IMR-90 (cell line): ENCODE data around the gene KDM4B. TPM values are rescaled to one million over a fixed set of nuclear protein-coding genes. Genes with fewer than 3 reads are reported as not detected.

Source experiments
- ATAC-seq: fragments of 200-7000 bp; cut with Tn5 transposase; 2 replicates; pipeline ENCODE4 v1.9.1; 2020; ENCODE audit warnings: low read depth, mild to moderate bottlenecking, moderate library complexity
- BruUV-seq: library from RNA; stranded (reverse); fragments of 400-500 nt; replicated peaks from 2 replicates; lab custom pipeline; 2021; lab: Mats Ljungman, UMichigan
- CTCF ChIA-PET: fragments of 300-600 bp; formaldehyde crosslinking; extraction: SDS; loops from one replicate; lab custom pipeline; 2021; ENCODE audit warnings: antibody characterized with exemption; lab: Yijun Ruan, JAX
- POLR2A ChIA-PET: fragments of 300-600 bp; sonication (Branson Sonifier 250); formaldehyde crosslinking; loops from one replicate; lab custom pipeline; 2022; ENCODE audit warnings: antibody characterized with exemption; ENCODE audit not compliant: unreplicated experiment; lab: Charles Lee
- DNase-seq: peaks from one replicate; pipeline ENCODE4 v3.0.0; 2013
- H2AFZ ChIP-seq: replicated peaks from 2 replicates; pipeline ENCODE3; 2013; ENCODE audit warnings: low read length, mild to moderate bottlenecking; ENCODE audit not compliant: poor library complexity
- H2AK5ac ChIP-seq: 2 replicates; pipeline ENCODE4 v1.6.1; 2013; ENCODE audit warnings: low read depth, low read length, inconsistent platforms
- H2AK9ac ChIP-seq: replicated peaks from 2 replicates; pipeline ENCODE3; 2013; ENCODE audit warnings: mild to moderate bottlenecking, low read depth, low read length, moderate library complexity; ENCODE audit not compliant: poor library complexity
- H2BK120ac ChIP-seq: 2 replicates; pipeline ENCODE4 v1.6.1; 2013; ENCODE audit warnings: low read depth, low read length, inconsistent platforms
- H2BK15ac ChIP-seq: 3 replicates; pipeline ENCODE4 v1.6.1; 2013; ENCODE audit warnings: low read depth, low read length, inconsistent platforms
- H2BK20ac ChIP-seq: 2 replicates; pipeline ENCODE4 v1.6.1; 2013; ENCODE audit warnings: low read depth, mild to moderate bottlenecking, inconsistent platforms, low read length, moderate library complexity
- H2BK5ac ChIP-seq: 2 replicates; pipeline ENCODE4 v1.6.1; 2013; ENCODE audit warnings: mild to moderate bottlenecking, low read depth, low read length, inconsistent platforms; ENCODE audit not compliant: poor library complexity, severe bottlenecking
- H3K14ac ChIP-seq: replicated peaks from 2 replicates; pipeline ENCODE4 v1.6.1; 2013; ENCODE audit warnings: low read depth, low read length, inconsistent platforms
- H3K18ac ChIP-seq: 2 replicates; pipeline ENCODE4 v1.6.1; 2013; ENCODE audit warnings: low read depth, low read length, control low read depth
- H3K23ac ChIP-seq: 2 replicates; pipeline ENCODE4 v1.6.1; 2013; ENCODE audit warnings: low read depth, low read length, inconsistent platforms
- H3K27ac ChIP-seq: 2 replicates; pipeline ENCODE4 v1.5.1; 2013; ENCODE audit warnings: mild to moderate bottlenecking, control low read depth, low read length; ENCODE audit not compliant: insufficient read depth
- H3K27me3 ChIP-seq: 2 replicates; pipeline ENCODE4 v1.6.1; 2013; ENCODE audit warnings: low read length; ENCODE audit not compliant: control insufficient read depth, insufficient read depth
- H3K36me3 ChIP-seq: 2 replicates; pipeline ENCODE4 v1.6.1; 2013; ENCODE audit warnings: low read length, mixed read lengths; ENCODE audit not compliant: control insufficient read depth, insufficient read depth
- H3K4ac ChIP-seq: 2 replicates; pipeline ENCODE4 v1.6.1; 2013; ENCODE audit warnings: low read depth, low read length, inconsistent platforms
- H3K4me1 ChIP-seq: 2 replicates; pipeline ENCODE4 v1.6.1; 2013; ENCODE audit warnings: low read length, mixed read lengths; ENCODE audit not compliant: control insufficient read depth, insufficient read depth
- H3K4me2 ChIP-seq: 2 replicates; pipeline ENCODE4 v1.6.1; 2013; ENCODE audit warnings: low read depth, mild to moderate bottlenecking, control low read depth, low read length, moderate library complexity
- H3K4me3 ChIP-seq: 2 replicates; pipeline ENCODE4 v1.5.1; 2013; ENCODE audit warnings: low read depth, mild to moderate bottlenecking, control low read depth, low read length, moderate library complexity; ENCODE audit not compliant: insufficient read depth
- H3K56ac ChIP-seq: 2 replicates; pipeline ENCODE4 v1.6.1; 2013; ENCODE audit warnings: low read length, inconsistent platforms; ENCODE audit not compliant: insufficient read depth; ENCODE audit errors: extremely low read depth
- H3K79me1 ChIP-seq, 2 experiments: 2 replicates each; pipeline ENCODE4 v1.6.1; 2013; ENCODE audit warnings: low read length in 2 of 2, inconsistent platforms in 1 of 2, low read depth in 1 of 2
- H3K9ac ChIP-seq: 2 replicates; pipeline ENCODE4 v1.6.1; 2013; ENCODE audit warnings: low read depth, low read length, control low read depth
- H3K9me1 ChIP-seq: 2 replicates; pipeline ENCODE4 v1.6.1; 2013; ENCODE audit warnings: low read length, inconsistent platforms; ENCODE audit not compliant: insufficient read depth
- H3K9me3 ChIP-seq: 2 replicates; pipeline ENCODE4 v1.6.1; 2013; ENCODE audit warnings: low read length; ENCODE audit not compliant: control insufficient read depth, insufficient read depth
- H4K20me1 ChIP-seq: 2 replicates; pipeline ENCODE4 v1.6.1; 2013; ENCODE audit warnings: low read length, inconsistent platforms; ENCODE audit not compliant: insufficient read depth
- H4K5ac ChIP-seq: 2 replicates; pipeline ENCODE4 v1.6.1; 2013; ENCODE audit warnings: mild to moderate bottlenecking, low read depth, low read length, control low read depth
- H4K8ac ChIP-seq, 2 experiments: 2 replicates each; pipeline ENCODE4 v1.6.1; 2013; ENCODE audit warnings: low read depth in 2 of 2, low read length in 2 of 2, control low read depth in 1 of 2, inconsistent platforms in 1 of 2
- H4K91ac ChIP-seq: 2 replicates; pipeline ENCODE4 v1.6.1; 2013; ENCODE audit warnings: low read depth, low read length, inconsistent platforms; ENCODE audit not compliant: insufficient read depth
- CTCF ChIP-seq: conservative IDR thresholded peaks from 2 replicates; pipeline ENCODE4 v1.5.1; 2012; ENCODE audit warnings: mild to moderate bottlenecking, low read depth, low read length, improper control_type of control experiment
- ELK1 ChIP-seq: fragments of 150-350 bp; IDR thresholded peaks from 2 replicates; pipeline ENCODE4 v1.6.1; 2016; ENCODE audit warnings: low read depth, mild to moderate bottlenecking, low read length, moderate library complexity, borderline replicate concordance
- MAFK ChIP-seq: IDR thresholded peaks from 2 replicates; pipeline ENCODE4 v1.6.1; 2012; ENCODE audit warnings: low read depth, low read length, improper control_type of control experiment
- MXI1 ChIP-seq: IDR thresholded peaks from 2 replicates; pipeline ENCODE4 v1.6.1; 2012; ENCODE audit warnings: low read depth, mild to moderate bottlenecking, low read length, moderate library complexity, borderline replicate concordance
- RCOR1 ChIP-seq: IDR thresholded peaks from 2 replicates; pipeline ENCODE4 v1.6.1; 2012; ENCODE audit warnings: mild to moderate bottlenecking, low read length, improper control_type of control experiment; ENCODE audit not compliant: insufficient replicate concordance
- SMC3 ChIP-seq: fragments of 150-350 bp; IDR thresholded peaks from 2 replicates; pipeline ENCODE4 v1.6.1; 2016; ENCODE audit warnings: low read depth, mild to moderate bottlenecking, antibody characterized with exemption, low read length, moderate library complexity
- WGBS, 2 experiments: methylation state at CpG; one replicate each; pipeline versions ENCODE4 v1.1.5 to v1.1.7; 2013; ENCODE audit warnings: missing lambda C conversion rate in 2 of 2; ENCODE audit not compliant: insufficient read length in 1 of 2; ENCODE audit errors: extremely low coverage in 2 of 2; 5-methylcytosine and 5-hydroxymethylcytosine counted together
- dilution Hi-C: fragments of 300-500 bp; cut with HindIII; formaldehyde crosslinking; loops from one replicate; pipeline ENCODE4 v1.14.3; 2018; ENCODE audit warnings: low sequenced_read_pairs; ENCODE audit not compliant: unreplicated experiment
- in situ Hi-C: fragments of 300-500 bp; cut with MboI; formaldehyde crosslinking; loops from 3 replicates; pipeline ENCODE4 v1.14.3; 2019; ENCODE audit warnings: low sequenced_read_pairs, inconsistent platforms, mixed read lengths
- intact Hi-C: fragments of 100-400 bp; cut with micrococcal nuclease; formaldehyde crosslinking; loops from 2 replicates; pipeline ENCODE4 v1.10.0; 2022
- polyA plus RNA-seq, 3 experiments: library from polyadenylated mRNA; depleted of rRNA; stranded (reverse); fragments of >200 nt; gene quantifications; 2 replicates each; pipeline ENCODE4 v1.2.3, GENCODE V29; 2012; ENCODE audit warnings: low replicate concordance in 1 of 3
- total RNA-seq: library from RNA; depleted of rRNA; stranded (reverse); fragments of >200 nt; gene quantifications from 2 replicates; pipeline ENCODE4 v1.2.3, GENCODE V29; 2012

KDM4B gene
- total and polyA plus RNA-seq, 2 of the 4 experiments (the other 2 are of a cell fraction) = 5.0 to 17.9 TPM

GRCh38 chr19:4952945-4953344, 16.0 kb upstream of the KDM4B start:
- Histone ChIP-seq H3K4me3 (no peak overlapping the region), H3K79me1 (peaks cover 4 to 41% of the 10 kb centered on the region in 2 experiments), H3K4me1 (no peaks in the 10 kb centered on the region), H3K18ac (no peak overlapping the region), H3K56ac (no peak overlapping the region), H3K23ac (no peak overlapping the region), H2BK120ac (no peak overlapping the region), H3K27ac (no peak overlapping the region), H2BK20ac (no peak overlapping the region), H3K36me3 (peaks cover 27% of the 10 kb centered on the region), H3K4ac (no peak overlapping the region), H4K5ac (no peak overlapping the region), H3K14ac (no peak overlapping the region), H3K27me3 (no peaks in the 10 kb centered on the region), H2BK15ac (no peak overlapping the region), H2AK5ac (no peak overlapping the region), H3K9me1 (no peaks in the 10 kb centered on the region), H3K9me3 (no peaks in the 10 kb centered on the region), H4K91ac (no peak overlapping the region), H2AFZ (no peak overlapping the region), H3K4me2 (no peak overlapping the region), H3K9ac (no peak overlapping the region), H2BK5ac (no peak overlapping the region), H4K8ac (no peak overlapping the region), H2AK9ac (peak overlapping the region; percentile 61), H4K20me1 (peaks cover 3% of the 10 kb centered on the region; the same call in 1 of the 2 replicates)
- no TSS peak for BruUV-seq
- in situ Hi-C loops = no loop called here
- no peak for DNase-seq
- ATAC-seq = no peak
- intact Hi-C loops = no loop called here
- TF ChIP-seq MXI1 (no peak), ELK1 (no peak), MAFK (no peak), SMC3 (no peak), RCOR1 (no peak), CTCF (no peak)
- ChIA-PET CTCF (interaction anchor here (0.6 kb wide), 1 partner anchor 18 kb away, joined by 3 read pairs; no protein-coding TSS in a partner anchor), POLR2A (no interaction called here)
- 100% methylated on average over 8 of the region's 18 CpGs; no CpG with 5 or more reads in 1 of the 2 experiments for WGBS, 2 experiments
- dilution Hi-C loops = no loop called here
